ENCODE measurements around the gene JPH2.

JPH2 gene

GRCh38 chr20:44080646-44081267 lies 106.2 kb downstream of the JPH2 start:
- peak in 1 of 3 experiments; percentile 55 for DNase-seq (ENCODE audit: low read depth in 2 of 3, low spot score in 2 of 3)

- no peak for DNase-seq (ENCODE audit: low read depth in 2 of 3, low spot score in 2 of 3)
These were observed 106.9 kb downstream of the JPH2 start for GRCh38 chr20:44080064-44080463.

- no peak for DNase-seq (ENCODE audit: low read depth in 2 of 3, low spot score in 2 of 3)
These were observed 107.7 kb downstream of the JPH2 start for GRCh38 chr20:44079291-44079690.

- no peak for DNase-seq (ENCODE audit: low read depth in 2 of 3, low spot score in 2 of 3)
These were observed 111.1 kb downstream of the JPH2 start for GRCh38 chr20:44075950-44076232.

GRCh38 chr20:44075191-44075949 lies 111.6 kb downstream of the JPH2 start:
- DNase-seq (ENCODE audit: low read depth in 2 of 3, low spot score in 2 of 3), result no peak

DNA sequence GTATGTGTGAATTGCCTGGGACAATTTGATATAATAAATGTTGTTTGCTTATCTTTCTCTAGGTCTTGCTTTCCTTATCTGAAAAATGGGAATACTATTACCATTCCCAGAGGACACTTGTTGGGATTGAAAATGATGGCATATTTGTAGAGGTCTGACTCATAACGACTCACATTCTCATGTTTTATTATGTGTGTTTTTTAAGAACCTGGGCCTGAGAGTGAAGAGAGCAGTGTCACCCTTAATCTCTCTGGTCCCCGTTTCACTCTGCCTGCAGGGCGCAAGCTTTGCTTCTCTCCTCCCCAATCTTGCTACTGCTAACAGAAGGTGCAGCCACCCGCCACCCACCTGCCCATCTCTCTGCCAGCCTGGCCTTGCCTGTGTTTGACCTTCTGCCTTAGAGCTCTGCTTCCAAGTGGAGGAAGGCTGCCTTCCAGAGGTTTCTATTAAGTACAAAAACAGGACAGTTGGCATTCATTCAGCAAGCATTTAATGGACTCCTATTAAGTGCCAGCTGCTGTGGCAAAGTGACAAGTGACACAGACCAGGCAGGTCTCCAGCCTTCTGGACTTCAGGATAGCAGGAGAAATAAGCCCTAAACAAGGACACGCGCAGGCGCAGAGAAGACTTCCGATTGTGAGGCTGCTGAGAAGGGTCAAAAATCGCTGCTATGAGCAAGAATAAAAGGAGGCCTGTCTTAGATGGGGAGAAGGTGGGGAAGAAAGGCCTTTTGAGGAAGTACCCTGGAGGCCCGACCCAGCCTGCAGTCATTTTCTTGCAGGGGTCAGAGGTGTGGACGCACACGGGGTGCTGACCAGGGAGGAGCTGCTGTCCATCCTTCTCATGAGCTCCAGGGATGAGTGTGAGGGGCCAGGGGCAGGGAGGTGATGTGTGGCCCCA lies 112.5 kb downstream of the JPH2 start:
- no peak for DNase-seq (ENCODE audit: low read depth in 2 of 3, low spot score in 2 of 3)

GRCh38 chr20:44073675-44074071 lies 113.3 kb downstream of the JPH2 start:
- DNase-seq (ENCODE audit: low read depth in 2 of 3, low spot score in 2 of 3), result no peak

DNA sequence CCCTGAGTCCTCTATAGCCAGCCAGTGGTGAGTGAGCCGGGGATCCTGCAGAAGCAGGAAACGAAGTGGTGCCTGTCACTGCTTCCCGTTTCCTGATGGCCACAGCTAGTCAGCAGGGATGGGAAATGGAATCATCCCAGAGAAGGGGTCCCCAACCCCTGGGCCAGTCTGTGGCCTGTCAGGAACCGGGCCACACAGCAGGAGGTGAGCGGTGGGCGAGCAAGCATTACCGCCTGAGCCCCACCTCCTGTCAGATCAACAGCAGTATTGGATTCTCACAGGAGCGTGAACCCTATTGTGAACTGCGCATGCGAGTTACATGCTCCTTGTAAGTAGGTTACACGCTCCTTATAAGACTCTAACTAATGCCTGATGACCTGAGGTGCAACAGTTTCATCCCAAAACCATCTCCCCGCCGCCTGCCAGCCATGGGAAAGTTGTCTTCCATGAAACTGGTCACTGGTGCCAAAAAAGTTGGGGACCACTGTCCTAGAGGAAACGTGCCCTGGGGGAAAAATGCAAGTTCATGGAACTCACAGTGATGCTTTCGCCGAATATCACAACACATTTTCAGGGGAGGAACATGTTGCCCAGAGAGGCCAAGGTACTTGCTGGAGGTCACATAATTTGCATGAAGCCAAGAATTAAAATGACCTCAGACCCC lies 113.8 kb downstream of the JPH2 start:
- no peak for DNase-seq (ENCODE audit: low read depth in 2 of 3, low spot score in 2 of 3)

GRCh38 chr20:44072384-44072783 lies 114.6 kb downstream of the JPH2 start:
- no peak for DNase-seq (ENCODE audit: low read depth in 2 of 3, low spot score in 2 of 3)

DNA sequence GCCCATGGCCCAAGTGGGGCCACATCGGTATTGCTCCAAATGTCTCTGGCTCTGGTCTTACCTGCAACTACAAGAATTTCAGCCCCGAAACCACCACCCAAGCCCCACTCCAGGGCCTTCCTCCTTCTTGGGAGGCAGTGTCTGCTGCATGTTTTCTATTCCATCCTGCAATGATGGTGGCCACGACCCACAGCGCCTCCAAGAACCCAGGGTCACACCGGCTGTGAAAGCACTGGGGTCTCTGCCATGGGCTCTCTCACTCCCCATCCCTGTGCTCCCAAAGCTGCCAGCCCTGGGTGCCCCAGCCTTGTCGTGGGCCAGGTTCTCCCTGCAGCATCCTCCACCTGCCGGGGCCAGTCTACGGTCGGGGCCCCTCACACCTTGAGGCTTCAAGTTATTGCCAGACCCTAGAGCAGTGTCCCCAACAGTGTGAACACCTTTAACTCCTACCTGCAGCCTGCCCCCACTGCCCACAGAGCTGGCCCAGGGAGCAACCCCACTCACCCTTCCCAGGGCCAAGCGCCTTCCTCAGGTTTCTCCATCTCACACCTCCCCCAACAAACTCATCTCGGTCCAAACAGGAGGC lies 115.4 kb downstream of the JPH2 start:
- DNase-seq (ENCODE audit: low read depth in 2 of 3, low spot score in 2 of 3), result no peak

DNA sequence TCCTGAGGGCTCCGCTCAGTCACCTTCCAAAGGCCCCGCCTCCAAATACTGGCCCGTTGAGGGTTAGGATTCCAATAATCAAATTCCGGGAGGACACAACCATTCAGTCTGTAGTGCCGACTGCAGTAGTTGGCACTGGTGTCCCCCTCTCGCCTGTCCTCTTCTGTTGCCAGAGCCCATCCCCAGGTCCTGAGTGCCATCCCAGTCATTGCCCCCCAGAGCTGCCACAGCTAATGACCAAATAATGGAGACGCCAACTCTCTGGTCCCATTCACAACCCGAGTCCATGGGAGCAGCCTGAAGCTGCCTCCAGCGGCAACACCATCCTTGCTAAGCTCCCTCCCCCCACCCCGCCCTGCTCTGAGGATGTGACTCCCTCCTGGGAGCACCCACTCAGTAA lies 115.9 kb downstream of the JPH2 start:
- no peak for DNase-seq (ENCODE audit: low read depth in 2 of 3, low spot score in 2 of 3)

DNA sequence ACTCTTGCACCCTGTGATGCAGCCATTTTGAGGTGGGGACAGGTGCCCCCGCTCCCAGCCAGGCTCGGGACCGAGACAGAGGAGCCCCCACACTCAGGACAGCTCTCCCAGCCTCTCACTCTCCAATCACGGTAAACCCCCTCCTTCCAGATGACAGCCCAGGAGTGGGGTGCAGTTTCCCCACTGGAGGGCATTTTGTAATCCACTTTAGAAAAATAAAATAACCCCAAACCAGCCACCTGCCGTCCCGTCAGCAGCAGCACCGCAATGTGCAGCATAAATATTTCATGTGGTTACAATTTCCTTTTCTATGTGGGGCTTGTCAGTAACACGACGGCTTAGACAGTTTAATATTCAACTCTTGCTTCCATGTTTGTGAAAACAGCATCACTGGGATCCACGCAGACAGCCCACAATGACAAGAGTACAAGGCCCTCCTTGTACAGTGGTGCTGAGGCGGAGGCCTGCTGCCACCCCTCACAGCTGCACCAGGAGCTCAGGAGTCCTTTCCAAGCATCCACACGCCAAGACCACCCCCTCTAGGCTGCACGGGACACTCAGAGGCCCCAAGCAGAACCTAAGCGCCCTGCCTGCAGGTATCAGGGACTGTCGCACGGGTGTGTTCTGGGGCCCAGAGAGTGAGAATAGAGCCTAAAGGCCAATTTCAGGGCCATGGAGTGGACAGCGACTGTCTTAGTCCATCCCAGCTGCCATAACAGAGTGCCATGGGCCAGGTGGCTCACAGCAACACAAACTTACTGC lies 116.7 kb downstream of the JPH2 start:
- no peak for DNase-seq (ENCODE audit: low read depth in 2 of 3, low spot score in 2 of 3)

GRCh38 chr20:44069203-44070011 lies 117.6 kb downstream of the JPH2 start:
- peak in 2 of 3 experiments; percentile 35 to 40 for DNase-seq (ENCODE audit: low read depth in 2 of 3, low spot score in 2 of 3)

- DNase-seq (ENCODE audit: low read depth in 2 of 3, low spot score in 2 of 3), result no peak
These were observed 118.4 kb downstream of the JPH2 start for GRCh38 chr20:44068316-44069201.

GRCh38 chr20:44067650-44068081 lies 119.3 kb downstream of the JPH2 start:
- no peak for DNase-seq (ENCODE audit: low read depth in 2 of 3, low spot score in 2 of 3)

- no peak for DNase-seq (ENCODE audit: low read depth in 2 of 3, low spot score in 2 of 3)
These were observed 120.1 kb downstream of the JPH2 start for GRCh38 chr20:44066645-44067606.

Data from activated CD8-positive, alpha-beta memory T cell treated with anti-CD3 and anti-CD28 coated beads for 48 hours (primary cell).